ENCODE data around the gene RIMBP3C. TPM values are rescaled to one million over a fixed set of nuclear protein-coding genes. Genes with fewer than 3 reads are reported as not detected.
"Not testable (repeated sequence)": the region's sequence is repeated elsewhere in the genome, so short reads cannot be mapped to it uniquely, and the experiment has no call there.

RIMBP3C gene
- total and polyA plus RNA-seq, 7 donors, result 0.01 to 0.04 (median 0.04) TPM; not detected in 4

DNA sequence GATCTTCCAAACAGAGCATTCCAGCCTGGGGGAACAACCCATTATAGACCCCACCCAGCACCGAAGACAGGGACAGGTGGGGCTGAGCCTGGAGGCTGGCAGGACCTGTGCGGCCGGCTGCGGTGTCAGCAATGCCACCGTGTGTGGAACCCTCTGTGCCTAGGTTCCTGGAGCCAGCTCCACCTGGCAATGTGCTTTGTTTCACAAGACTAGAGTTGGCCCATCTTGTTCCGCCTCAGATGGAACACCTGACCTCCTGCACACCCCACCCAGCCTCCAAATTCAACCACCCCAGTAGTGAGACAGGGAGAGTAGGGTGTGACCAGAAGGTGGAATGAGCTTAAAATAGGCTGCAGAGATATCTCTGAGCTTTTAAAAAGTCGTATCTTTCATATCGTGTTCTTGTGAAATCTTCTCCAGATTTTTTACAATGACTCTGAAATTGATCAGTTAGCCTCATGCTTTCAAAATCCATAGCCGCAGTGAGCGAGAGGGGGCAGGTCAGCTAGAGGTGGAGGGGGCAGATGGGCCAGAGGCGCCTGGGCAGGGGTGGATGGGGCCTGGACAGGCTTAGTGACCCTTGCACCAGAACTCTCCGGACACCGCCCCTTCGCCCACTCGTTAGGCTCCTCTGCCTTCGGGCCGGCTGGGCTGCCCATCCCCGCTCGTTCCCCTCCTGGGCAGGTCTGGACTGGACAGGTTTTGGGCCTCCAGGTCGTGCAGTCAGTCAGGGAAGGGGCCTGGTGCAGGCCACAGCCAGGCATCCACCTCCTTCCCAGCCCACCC is 18.2 kb downstream of the RIMBP3C start:
- ATAC-seq; intact Hi-C loops (cut with DNase I); H3K4me3 ChIP-seq; H3K36me3 ChIP-seq (ENCODE audit: insufficient read depth in 1 of 2, low read depth in 1 of 2); H3K27me3 ChIP-seq (ENCODE audit: insufficient read depth in 3 of 3, low read length in 2 of 3); H3K27ac ChIP-seq; H3K9me3 ChIP-seq; DNase-seq; H3K4me1 ChIP-seq: not testable (repeated sequence)
- no CpG with 5 or more reads among the region's 20 CpGs for WGBS, 3 donors

DNA sequence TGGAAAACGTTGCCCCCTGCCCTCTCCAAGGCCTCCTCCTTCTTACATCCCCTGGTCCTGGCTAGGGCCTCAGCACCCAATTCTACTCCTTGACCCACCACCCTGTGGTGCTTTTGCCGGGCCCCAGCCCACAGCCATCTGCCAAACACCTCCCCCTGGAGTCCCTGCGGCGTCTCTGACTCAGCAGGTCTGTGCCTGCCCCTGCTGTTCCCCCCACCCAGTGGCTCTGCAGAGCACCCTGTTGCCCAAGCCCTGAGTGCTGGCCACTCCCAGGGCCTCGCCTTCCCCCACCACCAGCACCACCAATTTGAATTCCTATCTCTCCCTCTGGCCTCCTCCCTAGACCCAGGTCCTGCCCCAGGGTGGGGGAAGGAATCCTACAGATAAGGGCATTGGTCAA is 19.7 kb downstream of the RIMBP3C start:
- WGBS, 3 donors, result no CpG with 5 or more reads among the region's 5 CpGs
- H3K9me3 ChIP-seq; H3K36me3 ChIP-seq (ENCODE audit: insufficient read depth in 1 of 2, low read depth in 1 of 2); intact Hi-C loops (cut with DNase I); DNase-seq; H3K27me3 ChIP-seq (ENCODE audit: insufficient read depth in 3 of 3, low read length in 2 of 3); H3K4me1 ChIP-seq; ATAC-seq; H3K4me3 ChIP-seq; H3K27ac ChIP-seq: not testable (repeated sequence)

DNA sequence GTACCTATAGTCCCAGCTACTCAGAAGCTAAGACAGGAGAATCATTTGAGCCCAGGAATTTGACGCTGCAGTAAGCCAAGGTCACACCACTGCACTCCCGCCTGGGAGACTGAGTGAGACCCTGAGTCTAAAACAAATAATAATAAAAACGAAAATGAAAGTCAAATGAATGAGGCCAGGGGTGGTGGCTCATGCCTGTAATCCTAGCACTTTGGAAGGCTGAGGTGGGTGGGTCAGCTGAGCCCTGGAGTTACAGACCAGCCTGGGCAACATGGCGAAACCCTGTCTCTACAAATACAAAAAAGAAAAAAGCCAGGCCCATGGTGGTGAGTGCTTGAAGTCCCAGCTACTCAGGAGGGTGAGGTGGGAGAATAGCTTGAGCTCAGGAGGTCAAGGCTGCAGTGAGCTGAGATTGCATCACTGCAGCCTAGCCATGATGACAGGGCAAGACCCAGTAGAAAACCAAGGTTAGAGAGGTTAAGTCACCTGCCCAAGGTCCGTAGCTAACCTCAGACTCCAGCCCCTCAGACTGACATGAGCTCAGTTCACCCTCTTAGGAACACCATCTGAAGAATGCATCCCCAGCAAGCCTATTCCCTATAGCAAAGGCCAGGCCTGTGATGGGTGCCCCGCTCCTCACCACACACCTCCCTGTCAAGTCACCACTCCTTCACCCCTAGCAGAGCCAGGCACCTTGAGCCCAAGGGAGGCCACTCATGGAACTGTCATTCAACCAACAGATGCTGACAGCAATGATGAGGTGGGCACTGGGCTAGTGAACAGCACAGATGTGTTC is 24.4 kb downstream of the RIMBP3C start:
- H3K4me3 ChIP-seq; intact Hi-C loops (cut with DNase I); H3K4me1 ChIP-seq; H3K36me3 ChIP-seq (ENCODE audit: insufficient read depth in 1 of 2, low read depth in 1 of 2); H3K27me3 ChIP-seq (ENCODE audit: insufficient read depth in 3 of 3, low read length in 2 of 3); H3K27ac ChIP-seq; ATAC-seq; DNase-seq; H3K9me3 ChIP-seq: not testable (repeated sequence)
- no CpG with 5 or more reads among the region's 6 CpGs for WGBS, 3 donors

DNA sequence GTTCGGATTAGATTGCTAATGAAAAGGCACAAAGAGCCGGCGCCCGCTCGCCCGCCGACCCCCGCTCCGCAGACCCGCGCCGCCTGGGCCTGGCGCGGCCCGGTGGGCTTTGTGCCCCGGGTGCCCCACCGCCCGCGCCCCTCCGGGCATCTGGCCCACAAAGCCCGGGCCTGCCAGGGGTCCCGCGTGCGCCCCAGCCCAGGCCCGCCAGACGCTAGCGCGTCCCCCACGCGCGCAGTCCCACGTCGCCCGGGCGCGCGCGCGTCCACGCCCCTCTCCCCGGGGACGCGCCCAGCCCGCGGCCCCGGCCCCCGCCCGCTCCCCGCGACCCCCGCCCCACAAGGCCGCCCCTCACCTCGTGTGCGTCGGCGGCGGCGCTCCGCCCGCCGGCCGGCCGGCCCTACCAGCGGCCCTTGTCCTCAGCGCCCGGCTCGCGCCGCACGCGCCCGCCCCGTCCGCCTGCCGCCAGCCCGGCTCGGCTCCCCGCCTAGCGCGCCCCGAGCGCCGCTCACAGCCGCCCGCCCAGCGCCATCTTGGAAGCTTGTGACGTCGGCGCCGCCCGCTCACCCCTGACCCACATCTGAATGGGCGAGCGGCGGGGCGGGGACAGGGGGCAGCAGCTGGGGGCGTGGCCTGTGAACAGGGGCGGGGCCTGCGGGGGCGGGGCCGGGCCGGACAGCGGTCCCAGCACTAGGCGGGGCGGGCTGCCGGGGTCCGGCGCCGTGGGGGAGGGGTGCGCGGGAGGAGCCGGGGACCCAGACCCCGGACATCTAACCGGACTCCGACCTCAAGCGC is 34.1 kb downstream of the RIMBP3C start:
- H3K4me3 ChIP-seq, result not testable (repeated sequence)

DNA sequence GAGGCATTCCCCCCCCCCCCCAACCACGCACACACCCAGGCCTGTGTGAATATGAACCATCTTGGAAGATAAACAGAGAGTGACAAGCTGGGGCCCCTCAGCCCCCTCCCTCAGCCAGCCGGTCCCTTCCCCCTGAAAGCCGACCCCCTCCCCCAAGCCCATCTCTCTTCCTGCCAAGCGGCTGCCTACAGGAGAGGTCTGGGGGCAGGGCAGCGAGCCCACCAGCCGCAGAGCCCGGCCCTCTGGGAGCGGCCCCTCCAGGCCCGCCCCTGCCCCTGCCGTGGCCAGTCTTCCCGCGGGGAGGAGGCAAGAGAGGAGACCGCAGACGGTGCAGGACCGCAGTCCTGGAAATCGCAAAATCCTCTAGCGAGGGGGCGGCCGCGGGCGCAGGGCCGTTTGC is 34.7 kb downstream of the RIMBP3C start:
- peak in 1 of 4 donors; percentile 6 for ATAC-seq
- H3K27me3 ChIP-seq (ENCODE audit: insufficient read depth in 3 of 3, low read length in 2 of 3); H3K36me3 ChIP-seq (ENCODE audit: insufficient read depth in 1 of 2, low read depth in 1 of 2); DNase-seq; H3K4me1 ChIP-seq; H3K27ac ChIP-seq; H3K9me3 ChIP-seq; H3K4me3 ChIP-seq; intact Hi-C loops (cut with DNase I): not testable (repeated sequence)
- WGBS, 3 donors, result no CpG with 5 or more reads among the region's 22 CpGs

More for the DNA sequence above, 34.1 kb downstream of the RIMBP3C start:
- ATAC-seq, result peak; percentile 90 to 94 (median 92)
- WGBS, 3 donors, result no CpG with 5 or more reads among the region's 115 CpGs
- H3K9me3 ChIP-seq; H3K27ac ChIP-seq; H3K4me1 ChIP-seq; intact Hi-C loops (cut with DNase I); H3K36me3 ChIP-seq (ENCODE audit: insufficient read depth in 1 of 2, low read depth in 1 of 2); H3K27me3 ChIP-seq (ENCODE audit: insufficient read depth in 3 of 3, low read length in 2 of 3); DNase-seq: not testable (repeated sequence)

DNA sequence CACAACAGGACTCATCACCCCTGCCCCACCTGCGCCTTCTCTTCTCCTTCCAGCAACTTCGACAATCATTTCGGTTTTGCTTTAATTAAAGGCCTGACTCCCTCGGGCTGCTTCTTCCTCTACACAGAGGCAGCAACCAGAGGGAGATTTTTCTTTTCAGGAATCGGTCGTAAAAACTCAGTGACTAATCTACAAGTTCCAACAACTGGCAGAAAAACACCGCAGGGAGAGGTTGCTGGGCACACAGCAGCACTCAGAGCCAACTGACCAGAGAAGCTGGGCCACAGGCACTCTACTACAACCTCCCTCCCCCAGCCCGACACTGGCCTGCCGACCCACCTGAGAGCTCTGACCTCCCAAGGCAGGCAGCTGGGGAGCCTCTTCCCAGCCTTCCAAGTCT is 36.0 kb downstream of the RIMBP3C start:
- H3K9me3 ChIP-seq; H3K4me3 ChIP-seq; DNase-seq; H3K27ac ChIP-seq; intact Hi-C loops (cut with DNase I); H3K36me3 ChIP-seq (ENCODE audit: insufficient read depth in 1 of 2, low read depth in 1 of 2); ATAC-seq; H3K27me3 ChIP-seq (ENCODE audit: insufficient read depth in 3 of 3, low read length in 2 of 3); H3K4me1 ChIP-seq: not testable (repeated sequence)
- WGBS, 3 donors, result no CpG with 5 or more reads among the region's 9 CpGs

DNA sequence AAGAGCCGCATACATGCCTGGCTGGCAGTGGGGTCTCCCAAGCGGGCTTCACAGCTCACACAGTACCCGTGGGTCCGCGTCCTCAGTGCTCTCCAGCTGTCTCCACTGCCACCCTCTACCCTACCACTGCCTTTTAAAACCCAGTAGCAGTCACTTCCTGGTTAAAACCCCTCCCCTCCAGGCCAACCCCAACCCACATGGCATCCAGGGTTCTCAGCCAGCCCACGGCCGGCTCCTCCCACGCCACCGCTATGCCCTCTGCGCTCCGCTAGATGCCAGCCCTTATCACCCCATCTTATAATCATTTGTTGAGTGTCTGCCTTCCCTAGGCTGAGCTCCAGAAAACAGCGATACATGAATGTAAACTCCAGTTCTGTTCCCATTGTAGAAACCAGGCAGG is 37.1 kb downstream of the RIMBP3C start:
- H3K9me3 ChIP-seq; H3K4me3 ChIP-seq; DNase-seq; H3K27ac ChIP-seq; H3K4me1 ChIP-seq; intact Hi-C loops (cut with DNase I); ATAC-seq; H3K36me3 ChIP-seq (ENCODE audit: insufficient read depth in 1 of 2, low read depth in 1 of 2); H3K27me3 ChIP-seq (ENCODE audit: insufficient read depth in 3 of 3, low read length in 2 of 3): not testable (repeated sequence)
- WGBS, 3 donors, result 79% methylated on average over 1 of the region's 12 CpGs; no CpG with 5 or more reads in 2 of the 3 donors

DNA sequence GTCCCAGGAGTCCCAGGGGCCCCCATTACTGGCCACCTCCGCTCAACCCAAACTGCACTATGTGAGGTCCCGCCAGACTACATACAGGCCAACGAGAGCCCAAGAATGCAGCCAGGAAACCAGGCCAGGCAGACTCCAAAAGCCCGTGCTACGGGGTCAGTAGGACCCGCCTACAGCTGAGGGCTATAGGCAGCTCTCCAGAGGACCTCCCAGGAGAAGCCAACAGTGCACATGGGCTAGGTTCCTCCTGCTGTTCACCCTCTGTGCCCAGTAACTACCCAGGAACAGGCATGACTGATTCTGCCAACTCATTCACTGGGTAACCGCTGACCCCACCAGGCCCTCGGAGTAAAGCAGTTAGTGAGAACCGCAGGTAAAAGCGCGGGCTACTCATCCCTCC is 39.2 kb downstream of the RIMBP3C start:
- H3K36me3 ChIP-seq (ENCODE audit: insufficient read depth in 1 of 2, low read depth in 1 of 2); DNase-seq; H3K4me3 ChIP-seq; H3K27me3 ChIP-seq (ENCODE audit: insufficient read depth in 3 of 3, low read length in 2 of 3); H3K4me1 ChIP-seq; H3K9me3 ChIP-seq; intact Hi-C loops (cut with DNase I); H3K27ac ChIP-seq; ATAC-seq: not testable (repeated sequence)
- WGBS, 3 donors, result 80 to 96% (median 94%) methylated on average over 1 to 5 of the region's 11 CpGs

DNA sequence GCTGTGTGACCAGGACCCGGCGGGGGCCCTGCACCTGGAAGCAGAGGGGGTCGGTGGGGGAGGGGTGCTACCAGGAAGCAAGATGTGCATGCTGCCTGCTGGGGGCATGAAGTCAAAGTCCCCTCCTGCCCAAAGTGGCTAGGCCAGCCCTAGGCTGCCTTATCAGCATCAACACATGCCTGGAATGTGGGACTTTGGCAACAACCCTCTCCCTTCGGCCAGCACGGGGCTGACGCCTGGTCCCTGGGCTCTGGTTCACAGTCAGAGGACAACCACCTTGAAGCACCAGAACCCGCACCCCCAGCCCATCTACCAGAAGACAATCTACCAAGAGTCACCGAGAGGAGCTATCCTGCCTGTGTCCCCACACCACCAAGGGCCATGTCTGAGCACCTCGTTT is 40.9 kb downstream of the RIMBP3C start:
- ATAC-seq; H3K4me1 ChIP-seq; H3K4me3 ChIP-seq; intact Hi-C loops (cut with DNase I); DNase-seq; H3K9me3 ChIP-seq; H3K27ac ChIP-seq; H3K36me3 ChIP-seq (ENCODE audit: insufficient read depth in 1 of 2, low read depth in 1 of 2); H3K27me3 ChIP-seq (ENCODE audit: insufficient read depth in 3 of 3, low read length in 2 of 3): not testable (repeated sequence)
- no CpG with 5 or more reads among the region's 9 CpGs for WGBS, 3 donors

DNA sequence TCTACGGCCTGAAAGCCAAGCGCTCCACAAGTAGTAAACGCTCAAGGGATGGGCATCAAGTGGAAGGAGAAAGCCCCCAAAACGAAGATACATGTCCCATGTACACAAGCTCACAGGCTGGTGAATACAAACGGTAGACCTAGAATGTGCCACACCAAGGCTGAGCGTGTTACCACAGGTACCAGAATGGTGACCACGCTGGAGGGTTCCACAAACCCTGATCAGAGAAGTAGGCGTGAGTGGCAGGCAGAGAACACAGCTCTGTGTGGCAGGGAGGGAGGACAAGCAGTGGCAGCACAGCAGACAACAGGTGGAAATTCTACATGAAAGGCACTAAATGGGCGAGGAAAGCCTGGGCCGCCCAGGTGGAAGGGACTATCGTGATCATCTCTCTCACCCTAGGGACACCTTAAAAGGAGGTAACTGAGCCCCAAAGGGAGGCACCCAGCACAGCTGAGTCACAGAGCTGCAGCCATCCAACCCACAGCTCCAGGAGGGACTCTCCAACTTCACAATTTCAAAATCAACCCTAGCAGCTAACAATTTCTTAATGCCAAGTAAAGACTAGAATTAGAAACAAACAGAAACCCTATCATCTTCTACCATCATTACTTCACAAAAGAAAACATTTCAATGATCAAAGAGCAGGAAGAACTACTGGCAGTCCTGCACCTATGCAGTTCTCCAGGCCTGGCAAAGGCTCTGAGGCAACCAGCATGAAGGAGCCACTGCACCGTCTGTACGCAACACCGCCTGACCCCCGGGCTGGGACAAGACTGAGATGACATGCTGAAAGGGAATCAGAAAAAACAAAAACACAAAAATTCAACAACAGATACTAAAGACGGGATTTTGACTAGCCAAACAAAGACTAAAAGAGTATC is 51.4 kb downstream of the RIMBP3C start:
- H3K36me3 ChIP-seq (ENCODE audit: insufficient read depth in 1 of 2, low read depth in 1 of 2); H3K27me3 ChIP-seq (ENCODE audit: insufficient read depth in 3 of 3, low read length in 2 of 3); H3K9me3 ChIP-seq; H3K27ac ChIP-seq; H3K4me3 ChIP-seq; DNase-seq; ATAC-seq; intact Hi-C loops (cut with DNase I); H3K4me1 ChIP-seq: not testable (repeated sequence)
- no CpG with 5 or more reads among the region's 16 CpGs for WGBS, 3 donors
